ENCODE measurements around the gene SHB. TPM values are rescaled to one million over a fixed set of nuclear protein-coding genes. Genes with fewer than 3 reads are reported as not detected.

SHB gene
- total and polyA plus RNA-seq, 7 donors: 4.0 to 30.7 (median 8.6) TPM

GRCh38 chr9:37926737-37927118 is 142.3 kb downstream of the SHB start:
- peaks cover 6% of the 10 kb centered on the region for H3K9me3 ChIP-seq
- no peak for TF ChIP-seq CTCF (IDR thresholded peaks at IDR 0.05)
- H3K27me3 ChIP-seq (ENCODE audit: insufficient read depth in 3 of 3, low read length in 2 of 3): no peaks in the 10 kb centered on the region
- DNase-seq: no peak
- intact Hi-C loops (cut with DNase I): no loop called here
- no peak overlapping the region for H3K4me3 ChIP-seq
- H3K36me3 ChIP-seq (ENCODE audit: insufficient read depth in 1 of 2, low read depth in 1 of 2): no peaks in the 10 kb centered on the region
- no peak overlapping the region for H3K27ac ChIP-seq
- WGBS, 3 donors: 44 to 79% (median 73%) methylated on average over 1 of the region's 1 CpG
- ATAC-seq: no peak
- peaks cover 12% of the 10 kb centered on the region for H3K4me1 ChIP-seq

GRCh38 chr9:37925786-37926736 is 143.0 kb downstream of the SHB start:
- ATAC-seq: no peak
- DNase-seq: no peak
- WGBS, 3 donors: 94 to 95% (median 94%) methylated on average over 15 of the region's 15 CpGs
- peaks cover 12% of the 10 kb centered on the region for H3K4me1 ChIP-seq
- H3K36me3 ChIP-seq (ENCODE audit: insufficient read depth in 1 of 2, low read depth in 1 of 2): no peaks in the 10 kb centered on the region
- no peak for TF ChIP-seq CTCF (IDR thresholded peaks at IDR 0.05)
- peaks cover 4% of the 10 kb centered on the region for H3K9me3 ChIP-seq
- intact Hi-C loops (cut with DNase I): no loop called here
- H3K27me3 ChIP-seq (ENCODE audit: insufficient read depth in 3 of 3, low read length in 2 of 3): no peaks in the 10 kb centered on the region
- H3K4me3 ChIP-seq: no peak overlapping the region
- H3K27ac ChIP-seq: no peak overlapping the region

- H3K9me3 ChIP-seq: no peaks in the 10 kb centered on the region
- peaks cover 12% of the 10 kb centered on the region for H3K4me1 ChIP-seq
- H3K36me3 ChIP-seq (ENCODE audit: insufficient read depth in 1 of 2, low read depth in 1 of 2): no peaks in the 10 kb centered on the region
- DNase-seq (no peak), ATAC-seq (no peak)
- 71 to 85% (median 82%) methylated on average over 6 of the region's 6 CpGs for WGBS, 3 donors
- no peaks in the 10 kb centered on the region for H3K27me3 ChIP-seq (ENCODE audit: insufficient read depth in 3 of 3, low read length in 2 of 3)
- no peak for TF ChIP-seq CTCF (IDR thresholded peaks at IDR 0.05)
- intact Hi-C loops (cut with DNase I): no loop called here
- no peak overlapping the region for H3K27ac ChIP-seq
- no peak overlapping the region for H3K4me3 ChIP-seq
These were observed 144.0 kb downstream of the SHB start for GRCh38 chr9:37925006-37925405.

GRCh38 chr9:37924538-37924937 is 144.5 kb downstream of the SHB start:
- Histone ChIP-seq H3K36me3 (ENCODE audit: insufficient read depth in 1 of 2, low read depth in 1 of 2) (no peaks in the 10 kb centered on the region), H3K9me3 (no peaks in the 10 kb centered on the region), H3K4me3 (no peak overlapping the region), H3K27ac (no peak overlapping the region), H3K4me1 (peaks cover 12% of the 10 kb centered on the region), H3K27me3 (ENCODE audit: insufficient read depth in 3 of 3, low read length in 2 of 3) (no peaks in the 10 kb centered on the region)
- ATAC-seq (no peak), DNase-seq (no peak)
- intact Hi-C loops (cut with DNase I): loop anchor here in 1 of 2 donors (5.0 kb wide), 1 partner anchor 93 kb away; no protein-coding TSS in a partner anchor
- TF ChIP-seq CTCF (IDR thresholded peaks at IDR 0.05): no peak

Data from psoas muscle (tissue), 8 donors.